Stimulated activated naive CD8-positive, alpha-beta T cell treated with anti-CD3 and anti-CD28 coated beads, Interleukin-15, Interleukin-2, amounts not matched to agents 100 U/mL and 50 U/mL, for 24 hours (primary cell): ENCODE data around the gene LUZP2.
"Not testable (repeated sequence)": the region's sequence is repeated elsewhere in the genome, so short reads cannot be mapped to it uniquely, and the experiment has no call there.

Experiments
- ATAC-seq: fragments of 150-1000 bp; cut with Tn5 transposase; one replicate; pipeline ENCODE4 v1.10.0; 2021
- DNase-seq: peaks from one replicate; pipeline ENCODE4 v3.0.0; 2021

The LUZP2 gene

GRCh38 chr11:24900960-24901549 lies 404.2 kb downstream of the LUZP2 start:
- DNase-seq, result no peak
- no peak for ATAC-seq

GRCh38 chr11:24903555-24903954 lies 406.7 kb downstream of the LUZP2 start:
- ATAC-seq, result no peak
- no peak for DNase-seq

- DNase-seq, result no peak
- no peak for ATAC-seq
Measured at GRCh38 chr11:24925091-24925490, 428.2 kb downstream of the LUZP2 start.

GRCh38 chr11:24932110-24933000 lies 435.5 kb downstream of the LUZP2 start:
- ATAC-seq, result no peak

GRCh38 chr11:24934733-24935439 lies 438.0 kb downstream of the LUZP2 start:
- DNase-seq, result no peak
- ATAC-seq, result no peak

More at GRCh38 chr11:24932110-24933000, 435.5 kb downstream of the LUZP2 start:
- no peak for DNase-seq

GRCh38 chr11:24944891-24945290 lies 448.0 kb downstream of the LUZP2 start:
- DNase-seq, result no peak
- ATAC-seq, result no peak

GRCh38 chr11:24949406-24949805 lies 452.6 kb downstream of the LUZP2 start:
- DNase-seq, result no peak
- ATAC-seq, result no peak

GRCh38 chr11:24963852-24964251 lies 467.0 kb downstream of the LUZP2 start:
- no peak for ATAC-seq
- DNase-seq, result no peak

GRCh38 chr11:24965748-24966147 lies 468.9 kb downstream of the LUZP2 start:
- DNase-seq (no peak), ATAC-seq (no peak)

GRCh38 chr11:24993903-24994302 lies 497.1 kb downstream of the LUZP2 start:
- not testable (repeated sequence) for ATAC-seq, DNase-seq

GRCh38 chr11:24999929-25000328 lies 503.1 kb downstream of the LUZP2 start:
- not testable (repeated sequence) for DNase-seq, ATAC-seq

GRCh38 chr11:25037431-25037830 lies 540.6 kb downstream of the LUZP2 start:
- DNase-seq, result no peak
- no peak for ATAC-seq

GRCh38 chr11:25038131-25038530 lies 541.3 kb downstream of the LUZP2 start:
- no peak for DNase-seq
- ATAC-seq, result no peak

- DNase-seq (no peak), ATAC-seq (no peak)
Measured at GRCh38 chr11:25039165-25039564, 542.3 kb downstream of the LUZP2 start.

- no peak for DNase-seq
Measured at GRCh38 chr11:25048632-25049031, 551.8 kb downstream of the LUZP2 start.

GRCh38 chr11:25052844-25053243 lies 556.0 kb downstream of the LUZP2 start:
- no peak for DNase-seq
- no peak for ATAC-seq

More at GRCh38 chr11:25048632-25049031, 551.8 kb downstream of the LUZP2 start:
- no peak for ATAC-seq

- no peak for ATAC-seq
Measured at GRCh38 chr11:25057861-25058260, 561.0 kb downstream of the LUZP2 start.

GRCh38 chr11:25065746-25066145 lies 568.9 kb downstream of the LUZP2 start:
- DNase-seq (no peak), ATAC-seq (no peak)

More at GRCh38 chr11:25057861-25058260, 561.0 kb downstream of the LUZP2 start:
- no peak for DNase-seq

- DNase-seq, result no peak
- ATAC-seq, result no peak
Measured at GRCh38 chr11:25066706-25067105, 569.9 kb downstream of the LUZP2 start.

GRCh38 chr11:25068451-25068850 lies 571.6 kb downstream of the LUZP2 start:
- no peak for ATAC-seq
- DNase-seq, result no peak

GRCh38 chr11:25094085-25094802 lies 597.4 kb downstream of the LUZP2 start:
- no peak for DNase-seq
- ATAC-seq, result no peak

- DNase-seq (no peak), ATAC-seq (no peak)
Measured at GRCh38 chr11:25119416-25119815, 622.6 kb downstream of the LUZP2 start.
